ENCODE results near the gene AK1. TPM values are rescaled to one million over a fixed set of nuclear protein-coding genes. Genes with fewer than 3 reads are reported as not detected.

AK1 gene
- total RNA-seq, 4 donors from 2014 or later: 29.9 to 65.1 (median 38.7) TPM

GRCh38 chr9:127869310-127870152 lies 7.9 kb downstream of the AK1 start:
- Histone ChIP-seq H3K27ac (peak overlapping the region in 3 of 4 donors; percentile 19 to 66 (median 61)), H3K27me3 (no peaks in the 10 kb centered on the region), H3K4me1 (peaks cover 0 to 33% (median 17%) of the 10 kb centered on the region in 4 donors), H3K4me3 (no peak overlapping the region), H3K9me3 (no peaks in the 10 kb centered on the region), H3K36me3 (peaks cover 0 to 60% (median 0%) of the 10 kb centered on the region in 3 donors)
- peak in 1 of 2 donors; percentile 61 for TF ChIP-seq EP300 (IDR thresholded peaks at IDR 0.05)
- TF ChIP-seq, protein P1, sequence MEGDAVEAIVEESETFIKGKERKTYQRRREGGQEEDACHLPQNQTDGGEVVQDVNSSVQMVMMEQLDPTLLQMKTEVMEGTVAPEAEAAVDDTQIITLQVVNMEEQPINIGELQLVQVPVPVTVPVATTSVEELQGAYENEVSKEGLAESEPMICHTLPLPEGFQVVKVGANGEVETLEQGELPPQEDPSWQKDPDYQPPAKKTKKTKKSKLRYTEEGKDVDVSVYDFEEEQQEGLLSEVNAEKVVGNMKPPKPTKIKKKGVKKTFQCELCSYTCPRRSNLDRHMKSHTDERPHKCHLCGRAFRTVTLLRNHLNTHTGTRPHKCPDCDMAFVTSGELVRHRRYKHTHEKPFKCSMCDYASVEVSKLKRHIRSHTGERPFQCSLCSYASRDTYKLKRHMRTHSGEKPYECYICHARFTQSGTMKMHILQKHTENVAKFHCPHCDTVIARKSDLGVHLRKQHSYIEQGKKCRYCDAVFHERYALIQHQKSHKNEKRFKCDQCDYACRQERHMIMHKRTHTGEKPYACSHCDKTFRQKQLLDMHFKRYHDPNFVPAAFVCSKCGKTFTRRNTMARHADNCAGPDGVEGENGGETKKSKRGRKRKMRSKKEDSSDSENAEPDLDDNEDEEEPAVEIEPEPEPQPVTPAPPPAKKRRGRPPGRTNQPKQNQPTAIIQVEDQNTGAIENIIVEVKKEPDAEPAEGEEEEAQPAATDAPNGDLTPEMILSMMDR (IDR thresholded peaks at IDR 0.05): peak; percentile 79 to 99 (median 91)
- no peak for TF ChIP-seq POLR2A (IDR thresholded peaks at IDR 0.05)
- WGBS, 2 donors: 46 to 55% methylated on average over 14 to 18 of the region's 18 CpGs
- DNase-seq (ENCODE audit: low spot score in 2 of 2): peak; percentile 82 to 90

- H3K4me1 ChIP-seq: peaks cover 0 to 22% (median 6%) of the 10 kb centered on the region in 4 donors
- WGBS, 2 donors: 88 to 89% methylated on average over 18 of the region's 18 CpGs
- H3K27ac ChIP-seq: peak overlapping the region in 2 of 4 donors; percentile 1 to 61
- H3K36me3 ChIP-seq: peaks cover 0 to 60% (median 0%) of the 10 kb centered on the region in 3 donors
- TF ChIP-seq POLR2A (IDR thresholded peaks at IDR 0.05): no peak
- DNase-seq (ENCODE audit: low spot score in 2 of 2): no peak
- no peaks in the 10 kb centered on the region for H3K27me3 ChIP-seq
- no peak overlapping the region for H3K4me3 ChIP-seq
- no peaks in the 10 kb centered on the region for H3K9me3 ChIP-seq
Observed at GRCh38 chr9:127868278-127868902, 9.1 kb downstream of the AK1 start.

DNA sequence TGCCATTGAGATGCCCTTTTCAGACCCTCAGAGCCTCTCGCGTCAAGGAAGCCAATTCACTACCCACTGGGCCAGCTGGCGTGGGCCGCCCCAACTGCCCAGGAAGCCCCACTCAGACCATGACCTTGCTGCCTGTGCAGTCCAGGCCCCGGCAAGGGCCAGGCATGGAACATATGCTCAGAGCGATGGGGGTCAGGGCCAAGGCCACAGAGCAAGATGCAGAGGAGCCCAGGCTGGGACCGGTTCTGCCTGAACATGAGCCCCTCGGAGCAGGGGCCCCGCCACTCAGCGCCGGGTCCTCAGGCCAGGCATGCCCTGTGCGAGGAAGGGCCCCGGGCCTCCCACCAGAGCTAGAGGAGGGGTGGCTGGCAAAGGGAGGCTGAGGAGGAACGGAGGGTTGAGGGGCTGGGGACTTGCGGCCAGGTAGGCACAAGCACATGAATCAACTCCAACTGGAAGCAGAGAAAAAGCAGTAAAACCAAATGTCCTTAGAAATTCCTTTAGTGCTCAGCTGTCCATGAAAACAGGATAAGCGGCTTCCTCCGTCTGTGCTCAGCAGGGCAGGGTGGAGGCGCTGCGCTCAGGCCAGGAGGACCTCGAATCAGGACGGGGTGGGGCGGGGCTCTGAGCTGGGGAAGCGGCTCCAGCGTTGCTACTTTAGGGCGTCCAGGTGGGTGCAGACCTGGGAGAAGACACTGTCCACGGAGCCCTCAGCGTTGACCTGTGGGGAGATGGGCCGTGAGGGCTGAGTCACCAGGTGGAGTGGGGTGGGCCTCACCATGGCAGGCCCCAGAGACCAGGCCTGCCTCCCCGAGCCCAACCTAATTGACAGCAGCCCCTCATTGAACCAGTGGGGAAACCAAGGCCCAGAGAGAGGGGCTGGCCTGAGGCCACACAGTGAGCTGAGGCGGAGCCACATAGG lies 9.9 kb downstream of the AK1 start:
- Histone ChIP-seq H3K4me3 (no peak overlapping the region), H3K9me3 (no peaks in the 10 kb centered on the region), H3K36me3 (peaks cover 0 to 52% (median 0%) of the 10 kb centered on the region in 3 donors), H3K4me1 (peaks cover 0 to 22% (median 7%) of the 10 kb centered on the region in 4 donors), H3K27ac (peak overlapping the region in 1 of 4 donors; percentile 50), H3K27me3 (no peaks in the 10 kb centered on the region)
- 82 to 83% methylated on average over 26 to 30 of the region's 30 CpGs for WGBS, 2 donors
- TF ChIP-seq, protein P1 (IDR thresholded peaks at IDR 0.05): no peak
- TF ChIP-seq POLR2A (IDR thresholded peaks at IDR 0.05): no peak
- TF ChIP-seq EP300 (IDR thresholded peaks at IDR 0.05): no peak
- no peak for DNase-seq (ENCODE audit: low spot score in 2 of 2)

- 89% methylated on average over 13 of the region's 13 CpGs for WGBS, 2 donors
- H3K4me1 ChIP-seq: peaks cover 0 to 33% (median 17%) of the 10 kb centered on the region in 4 donors
Observed at GRCh38 chr9:127866535-127866934, 10.9 kb downstream of the AK1 start.

More at GRCh38 chr9:127866535-127866934, 10.9 kb downstream of the AK1 start:
- Histone ChIP-seq H3K4me3 (no peak overlapping the region), H3K9me3 (no peaks in the 10 kb centered on the region), H3K27me3 (no peaks in the 10 kb centered on the region), H3K36me3 (peaks cover 0 to 41% (median 0%) of the 10 kb centered on the region in 3 donors), H3K27ac (no peak overlapping the region)
- TF ChIP-seq, protein P1 (IDR thresholded peaks at IDR 0.05): no peak
- TF ChIP-seq POLR2A (IDR thresholded peaks at IDR 0.05) (no peak), EP300 (IDR thresholded peaks at IDR 0.05) (no peak)
- DNase-seq (ENCODE audit: low spot score in 2 of 2): no peak

Measured in tibial nerve (tissue), 4 donors.